DMS53 (cell line): ENCODE results near the gene SEC63.
"Not testable (repeated sequence)": the region's sequence is repeated elsewhere in the genome, so short reads cannot be mapped to it uniquely, and the experiment has no call there.

ENCODE experiments used
- DNase-seq: peaks from one replicate; lab custom pipeline; 2025; lab: John Stamatoyannopoulos, UW

The SEC63 gene

GRCh38 chr6:107862383-107862782 lies 95.6 kb downstream of the SEC63 start:
- no peak for DNase-seq

DNA sequence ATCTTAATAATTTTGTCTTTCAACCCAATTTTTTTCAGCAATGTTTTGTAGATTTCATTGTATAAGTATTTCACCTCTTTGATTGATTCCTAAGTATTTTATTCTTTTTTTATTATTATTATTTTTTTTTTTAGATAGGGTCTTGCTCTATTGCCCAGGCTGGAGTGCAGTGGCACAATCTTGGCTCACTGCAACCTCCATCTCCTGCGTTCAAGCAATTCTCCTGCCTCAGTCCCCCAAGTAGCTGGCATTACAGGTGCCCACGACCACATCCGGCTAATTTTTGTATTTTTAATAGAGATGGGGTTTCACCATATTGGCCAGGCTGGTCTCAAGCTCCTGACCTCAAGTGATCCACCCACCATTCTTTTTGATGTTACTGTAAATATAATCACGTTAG lies 97.0 kb downstream of the SEC63 start:
- not testable (repeated sequence) for DNase-seq

GRCh38 chr6:107860144-107860543 lies 97.9 kb downstream of the SEC63 start:
- not testable (repeated sequence) for DNase-seq

- no peak for DNase-seq
These were observed 104.8 kb downstream of the SEC63 start for GRCh38 chr6:107853230-107853629.

DNA sequence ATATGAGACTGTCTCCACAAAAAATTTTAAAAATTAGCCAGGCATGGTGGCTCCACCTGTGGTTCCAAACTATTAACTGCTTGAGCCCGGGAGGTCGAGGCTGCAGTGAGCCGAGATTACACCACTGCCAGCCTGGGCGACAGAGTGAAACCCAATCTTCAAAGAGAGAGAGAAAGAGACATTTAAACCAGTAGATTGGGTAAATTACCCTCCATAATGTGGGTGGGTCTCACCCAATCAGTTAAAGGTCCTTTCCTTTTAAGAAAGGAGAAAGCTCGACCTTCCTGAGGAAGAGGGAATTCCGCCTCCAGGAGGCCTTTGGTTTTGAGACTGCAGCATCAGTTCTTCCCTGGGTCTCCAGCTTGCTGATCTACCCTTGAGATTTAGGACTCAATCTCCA lies 108.7 kb downstream of the SEC63 start:
- no peak for DNase-seq

DNA sequence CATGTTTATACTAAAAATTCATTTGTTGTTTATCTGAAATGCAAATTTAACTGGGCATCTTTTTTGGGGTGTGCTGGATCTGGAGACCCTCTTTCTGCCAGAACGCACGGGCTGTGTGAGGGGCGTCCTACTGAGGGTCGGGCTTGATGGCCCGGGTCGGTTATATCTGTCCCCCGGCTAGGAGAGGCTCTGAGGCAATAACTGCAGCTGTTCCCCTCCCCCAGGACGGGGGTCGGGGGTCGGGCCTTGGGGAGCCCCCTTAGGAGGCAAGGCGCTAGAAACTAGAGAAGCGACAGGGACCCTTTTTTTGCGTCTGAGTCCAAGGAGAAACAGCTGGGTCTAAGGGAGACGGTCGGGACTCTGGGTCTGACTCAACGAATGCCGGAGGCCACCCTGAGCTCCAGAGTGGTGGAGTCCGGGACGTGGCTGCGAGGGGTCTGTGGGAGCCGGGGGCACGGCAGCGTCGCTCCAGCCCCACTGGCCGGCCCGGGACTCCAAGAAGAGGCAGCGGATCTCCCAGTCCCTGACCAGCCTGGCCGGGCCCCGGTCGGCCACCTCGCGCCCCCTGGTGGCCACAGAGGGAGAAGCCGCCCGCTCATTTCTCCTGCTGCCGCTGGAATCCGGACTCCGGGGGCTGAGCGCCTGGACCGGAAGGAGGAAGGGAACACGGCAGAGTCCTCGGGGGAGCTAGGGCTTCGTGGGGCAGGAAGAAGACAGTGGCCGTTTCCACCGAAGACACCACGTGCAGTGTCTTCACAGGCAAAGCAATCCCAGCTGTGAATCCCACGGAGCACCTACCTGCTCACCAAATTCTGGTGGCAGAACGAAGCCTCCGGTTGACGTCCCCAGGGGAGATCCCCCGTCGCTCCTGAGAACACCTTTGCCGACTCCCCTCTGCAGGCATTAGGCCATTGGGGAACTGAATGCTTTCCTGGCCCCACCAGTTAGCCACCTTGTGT lies 109.9 kb downstream of the SEC63 start:
- DNase-seq, result peak; percentile 84

DNA sequence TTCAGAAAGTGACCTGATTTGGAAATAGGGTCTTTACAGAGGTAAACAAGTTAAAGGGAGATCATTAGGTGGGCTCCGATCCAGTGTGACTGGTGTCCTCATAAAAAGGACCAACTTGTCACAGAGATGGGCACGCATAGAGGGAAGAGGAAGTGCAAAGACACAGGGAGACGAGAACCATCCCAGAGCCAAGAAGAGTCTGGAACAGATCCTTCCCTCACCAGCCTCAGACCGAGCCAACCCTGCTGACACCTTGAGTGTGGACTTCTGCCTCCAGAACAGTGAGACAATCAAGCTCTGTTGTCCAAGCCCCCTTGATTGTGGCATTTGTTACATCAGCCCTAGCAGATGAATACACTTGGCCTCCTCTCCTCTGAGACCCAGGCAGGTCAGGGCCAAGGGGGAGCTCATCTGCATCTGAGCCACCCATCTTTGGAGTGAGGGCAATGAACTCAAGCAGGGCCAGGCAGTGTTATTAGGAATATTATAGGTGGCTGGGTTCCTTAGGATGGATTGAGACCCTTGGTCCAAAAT lies 111.7 kb downstream of the SEC63 start:
- no peak for DNase-seq

DNA sequence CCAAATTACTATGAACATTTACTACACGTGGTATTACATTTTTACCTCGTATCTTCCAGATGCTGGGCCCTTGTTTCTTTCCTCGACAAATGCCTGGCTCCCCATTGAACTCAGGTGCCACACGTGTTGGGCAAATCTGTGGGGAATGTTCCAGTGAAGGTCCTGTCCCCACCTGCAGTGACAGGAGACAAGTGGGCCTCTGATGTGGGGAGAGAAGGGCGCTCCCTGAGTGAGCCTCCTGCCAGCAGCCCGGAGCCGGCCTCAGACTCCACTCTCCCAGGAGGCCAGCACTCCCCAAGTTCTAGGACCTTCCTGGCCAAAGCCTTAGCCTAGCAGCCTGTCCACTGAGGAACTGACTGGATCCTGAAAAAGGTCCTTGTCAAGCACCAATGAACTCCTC lies 112.2 kb downstream of the SEC63 start:
- DNase-seq, result no peak

- no peak for DNase-seq
These were observed 114.6 kb downstream of the SEC63 start for GRCh38 chr6:107843400-107843799.

DNA sequence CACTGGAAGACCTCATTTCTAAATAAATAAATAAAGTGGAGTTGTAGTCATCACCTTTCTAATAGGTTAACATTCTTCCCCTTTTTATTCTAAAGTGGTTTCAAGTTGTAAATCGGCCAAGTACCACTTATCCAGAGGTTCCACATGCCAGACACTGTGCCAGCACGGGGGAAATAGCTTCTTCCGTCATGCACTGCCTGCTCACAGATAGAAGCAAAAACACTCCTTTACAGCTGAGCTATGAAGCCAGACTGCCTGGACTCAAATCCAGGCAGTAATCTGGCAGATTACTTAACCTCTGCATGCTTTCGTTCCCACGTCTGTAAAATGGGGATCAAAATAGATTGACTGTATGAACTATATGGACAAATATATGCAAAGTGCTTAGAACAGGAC lies 116.7 kb downstream of the SEC63 start:
- DNase-seq, result no peak

GRCh38 chr6:107840636-107841274 lies 117.3 kb downstream of the SEC63 start:
- DNase-seq, result no peak

DNA sequence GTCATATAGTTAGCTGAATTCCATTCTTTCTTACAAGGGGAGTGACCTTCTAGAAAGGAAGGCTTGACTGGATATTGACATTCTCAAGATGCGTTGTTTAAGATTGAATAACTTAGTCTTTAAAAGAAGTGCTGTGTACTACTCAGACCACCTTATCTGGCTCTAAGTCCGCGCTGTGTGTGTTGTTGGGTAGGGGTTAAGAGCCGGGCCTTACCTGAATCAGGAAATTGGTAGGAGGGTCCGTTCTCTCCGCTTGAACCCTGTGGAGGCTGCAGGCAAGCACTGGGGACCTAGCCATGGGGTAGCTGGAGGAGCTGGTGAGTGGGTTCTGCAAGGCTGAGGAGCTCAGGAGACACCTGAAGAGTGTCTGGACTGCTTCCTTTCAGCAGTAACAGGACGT lies 124.9 kb downstream of the SEC63 start:
- DNase-seq, result no peak

DNA sequence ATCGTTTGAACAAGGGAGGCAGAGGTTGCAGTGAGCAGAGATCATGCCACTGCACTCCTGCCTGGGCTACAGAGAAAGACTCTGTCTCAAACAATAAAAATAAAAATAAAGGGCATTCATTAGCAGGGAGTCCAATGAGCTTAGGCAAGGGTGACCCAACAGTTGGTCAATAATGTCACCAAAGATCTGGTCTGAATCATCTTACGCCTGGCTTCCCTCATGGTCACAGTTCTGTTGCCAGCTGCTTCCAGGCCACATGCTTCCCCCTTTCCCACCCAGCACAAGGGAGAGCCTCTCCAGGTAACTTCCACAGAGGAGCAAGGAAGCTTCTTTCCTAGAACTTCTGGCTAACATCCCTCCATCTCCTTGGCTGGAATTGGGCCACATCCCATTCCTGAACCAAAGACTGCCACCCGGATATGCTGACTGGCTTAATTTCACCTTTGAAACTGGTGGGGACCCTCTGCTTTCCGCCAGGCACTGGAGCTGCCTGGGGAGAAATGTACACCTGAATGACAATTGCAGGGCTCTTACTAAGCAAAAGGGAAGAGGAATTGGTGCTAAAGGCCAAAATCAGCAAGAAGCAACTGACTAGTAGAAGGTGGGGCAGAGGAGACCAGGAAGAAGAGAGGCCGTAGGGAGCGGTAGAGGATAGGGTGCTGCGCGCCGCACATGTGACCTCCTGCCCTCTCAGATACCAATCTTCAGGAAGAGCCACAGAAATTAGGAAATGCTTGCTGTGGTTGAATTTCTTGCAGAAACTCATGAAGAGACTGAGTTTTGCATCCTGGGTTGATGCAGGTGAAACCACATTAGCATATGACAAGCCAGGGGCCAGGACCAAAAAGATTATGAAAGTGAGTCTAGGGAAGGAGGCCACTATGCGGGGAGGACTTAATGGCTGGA lies 125.6 kb downstream of the SEC63 start:
- no peak for DNase-seq

- DNase-seq, result no peak
These were observed 127.9 kb downstream of the SEC63 start for GRCh38 chr6:107830060-107830459.

DNA sequence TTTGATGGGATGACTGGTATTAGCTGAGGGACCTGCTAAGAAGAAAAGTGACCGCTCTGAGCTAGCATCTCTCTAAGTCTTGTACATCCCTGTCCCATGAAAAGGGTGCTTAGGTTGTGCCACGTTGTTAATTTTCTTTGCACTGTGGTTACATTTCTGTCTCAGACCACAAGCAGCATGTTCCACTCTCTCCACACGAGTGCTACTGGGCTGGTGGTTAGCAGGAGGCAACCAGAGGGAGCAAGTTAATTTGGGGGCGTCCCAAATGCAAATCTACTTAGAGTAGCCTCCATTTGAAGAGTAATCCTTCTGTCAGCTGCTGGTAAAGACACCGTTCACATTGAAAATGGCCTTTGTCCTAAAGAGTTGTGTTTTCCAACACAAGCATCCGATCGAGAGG lies 130.5 kb downstream of the SEC63 start:
- no peak for DNase-seq

DNA sequence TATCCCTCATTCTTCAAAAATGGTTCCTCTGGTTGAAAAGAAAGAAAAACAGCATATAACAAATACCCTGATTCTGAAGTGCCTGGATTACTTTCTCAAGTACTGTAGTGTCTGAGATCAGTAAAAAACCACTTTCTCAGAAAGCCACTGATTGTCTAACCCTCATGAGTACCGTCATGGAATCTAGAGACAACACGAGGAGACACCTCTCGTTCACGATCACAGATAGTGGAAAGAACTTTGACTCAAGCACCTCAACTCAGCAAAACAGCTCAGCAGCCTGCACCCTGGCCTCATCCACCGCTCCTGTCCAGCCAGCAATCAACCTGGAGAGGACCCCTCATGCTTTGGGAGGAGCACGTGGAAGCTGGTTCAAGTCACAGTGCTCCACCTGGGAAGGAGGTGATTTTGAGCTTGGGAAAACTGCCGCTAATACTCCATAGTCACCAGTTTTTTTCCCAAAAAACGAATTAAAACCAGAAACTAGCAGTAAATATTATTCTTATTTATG lies 134.9 kb downstream of the SEC63 start:
- no peak for DNase-seq

GRCh38 chr6:107822176-107823046 lies 135.6 kb downstream of the SEC63 start:
- DNase-seq, result no peak

DNA sequence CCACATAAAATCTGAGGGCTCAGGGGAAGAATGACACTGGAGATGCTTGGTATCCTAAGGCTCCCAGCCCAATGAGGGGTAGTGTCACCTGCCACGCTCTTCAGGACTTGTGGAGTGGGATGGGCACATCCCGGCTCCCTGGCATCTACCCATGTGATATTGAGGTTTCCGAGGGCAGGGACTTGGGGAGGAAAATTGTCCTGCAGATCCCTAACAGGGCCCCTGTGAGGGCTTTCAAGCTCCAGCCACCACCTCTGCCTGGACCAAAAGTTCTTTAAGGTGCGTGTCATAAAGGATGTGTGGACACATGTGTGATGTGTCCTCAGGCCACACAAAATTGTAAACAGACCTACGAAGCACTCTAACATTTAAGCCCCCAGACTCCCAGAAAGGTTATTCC lies 136.4 kb downstream of the SEC63 start:
- no peak for DNase-seq

DNA sequence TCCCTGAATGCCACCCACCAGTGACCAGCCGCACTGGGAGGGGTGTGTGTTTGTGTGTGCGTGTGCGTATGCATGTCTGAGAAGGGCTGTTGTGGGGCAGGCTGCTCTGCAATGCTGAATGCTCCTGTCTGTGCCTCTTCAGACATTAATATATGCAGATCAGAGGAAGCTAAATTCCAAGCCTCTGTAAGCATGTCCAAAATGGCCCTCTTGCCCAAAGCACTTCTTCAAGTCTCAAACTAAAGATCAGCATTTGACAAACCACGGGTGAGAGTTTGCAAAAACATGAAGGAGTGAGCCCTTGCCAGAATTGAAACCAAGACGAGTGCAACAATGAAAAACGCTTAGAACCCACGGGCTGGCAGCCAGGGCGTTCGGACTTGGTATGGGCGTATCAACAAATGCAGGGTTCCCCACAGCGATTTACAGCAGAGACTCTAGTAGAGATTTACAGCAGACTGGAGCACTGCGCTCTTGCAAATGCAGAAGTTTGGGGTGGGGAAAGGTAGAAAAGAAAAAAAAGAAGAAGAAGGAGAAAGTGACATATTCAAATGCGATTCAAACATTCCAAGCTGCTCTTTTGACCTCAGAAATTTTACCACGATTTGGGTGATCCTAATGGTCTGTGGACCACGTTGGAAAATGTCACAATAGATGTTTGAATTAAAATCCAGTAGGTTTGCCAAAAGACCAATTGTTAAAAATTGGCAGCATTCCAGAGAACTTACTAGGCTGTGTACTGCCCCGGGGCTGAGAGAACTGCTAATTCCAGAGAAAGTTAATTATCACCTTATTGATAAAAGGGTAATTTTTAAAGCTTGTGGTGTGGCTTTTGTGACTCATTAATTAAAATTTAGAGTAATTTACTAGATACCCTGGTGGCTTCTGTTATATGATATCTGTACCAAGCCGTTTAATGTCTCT lies 137.4 kb downstream of the SEC63 start:
- no peak for DNase-seq

- DNase-seq, result no peak
These were observed 138.1 kb downstream of the SEC63 start for GRCh38 chr6:107819964-107820337.
